SK-N-SH (cell line): ENCODE results near the gene LEO1. TPM values are rescaled to one million over a fixed set of nuclear protein-coding genes. Genes with fewer than 3 reads are reported as not detected.

Source experiments
- CTCF ChIA-PET: fragments of 300-600, 350-600 bp; formaldehyde crosslinking; extraction: SDS; loops from one replicate; lab custom pipeline; 2021; lab: Yijun Ruan, JAX
- POLR2A ChIA-PET: fragments of 350-600 bp; sonication (Branson Sonifier 250); formaldehyde crosslinking; extraction: SDS; loops from one replicate; lab custom pipeline; 2020; ENCODE audit warnings: antibody characterized with exemption, inconsistent platforms; lab: Yijun Ruan, JAX
- DNase-seq: peaks from one replicate; pipeline ENCODE4 v3.0.0; 2012
- H2AFZ ChIP-seq: fragments of 200-600 bp; sonication (generic); 2 replicates; pipeline ENCODE4 v1.8.1; 2016; ENCODE audit warnings: antibody characterized with exemption, mild to moderate bottlenecking, low read depth
- H3F3A ChIP-seq: fragments of 200-600 bp; sonication (generic); replicated peaks from 2 replicates; pipeline ENCODE3; 2016; ENCODE audit warnings: antibody characterized with exemption, mild to moderate bottlenecking; ENCODE audit not compliant: insufficient read depth
- H3K27ac ChIP-seq, 2 experiments: fragments of 200-500 bp in 1 of 2; fragments of 200-600 bp in 1 of 2; sonication (Bioruptor generic) in 1 of 2; sonication (generic), shearing (Covaris generic) in 1 of 2; 2 replicates each; pipeline versions ENCODE4 v1.5.1 to v1.6.1; 2014 to 2016; ENCODE audit warnings: low read depth in 2 of 2, inconsistent platforms in 1 of 2, low read length in 1 of 2, mild to moderate bottlenecking in 1 of 2, mixed read lengths in 1 of 2
- H3K27me3 ChIP-seq: fragments of 200-600 bp; sonication (generic), shearing (Covaris generic); 2 replicates; pipeline ENCODE4 v1.6.1; 2016; ENCODE audit warnings: mixed run types; ENCODE audit not compliant: insufficient read depth
- H3K36me3 ChIP-seq, 2 experiments: fragments of 200-500 bp in 1 of 2; fragments of 200-600 bp in 1 of 2; sonication (Bioruptor generic) in 1 of 2; sonication (generic) in 1 of 2; replicated peaks in 1 of 2; 2 replicates each; pipeline versions ENCODE3 to v1.5.1; 2014 to 2016; ENCODE audit warnings: low read length in 1 of 2, mild to moderate bottlenecking in 1 of 2; ENCODE audit not compliant: insufficient read depth in 2 of 2, control insufficient read depth in 1 of 2
- H3K4me1 ChIP-seq, 2 experiments: fragments of 200-500 bp in 1 of 2; fragments of 200-600 bp in 1 of 2; sonication (Bioruptor generic) in 1 of 2; sonication (generic), shearing (Covaris generic) in 1 of 2; 2 replicates each; pipeline versions ENCODE4 v1.5.1 to v1.6.1; 2014 to 2016; ENCODE audit warnings: low read depth in 1 of 2, low read length in 1 of 2, mixed run types in 1 of 2; ENCODE audit not compliant: insufficient read depth in 2 of 2, control insufficient read depth in 1 of 2
- H3K4me2 ChIP-seq: fragments of 200-600 bp; sonication (generic), shearing (Covaris generic); 2 replicates; pipeline ENCODE4 v1.6.1; 2017; ENCODE audit warnings: mixed run types
- H3K4me3 ChIP-seq, 2 experiments: fragments of 200-500 bp in 1 of 2; fragments of 200-600 bp in 1 of 2; sonication (Bioruptor generic) in 1 of 2; sonication (generic), shearing (Covaris generic) in 1 of 2; 2 replicates each; pipeline versions ENCODE4 v1.5.1 to v1.8.1; 2014 to 2016; ENCODE audit warnings: low read depth in 2 of 2, inconsistent platforms in 1 of 2, low read length in 1 of 2, mild to moderate bottlenecking in 1 of 2, mixed read lengths in 1 of 2, moderate library complexity in 1 of 2
- H3K79me2 ChIP-seq: fragments of 200-600 bp; sonication (generic); 2 replicates; pipeline ENCODE4 v1.8.1; 2017; ENCODE audit warnings: mild to moderate bottlenecking; ENCODE audit not compliant: insufficient read depth
- H3K9ac ChIP-seq: fragments of 200-600 bp; sonication (generic); 2 replicates; pipeline ENCODE4 v1.6.1; 2017; ENCODE audit warnings: mixed run types
- H3K9me2 ChIP-seq: fragments of 200-600 bp; sonication (generic); 2 replicates; pipeline ENCODE4 v1.6.1; 2017; ENCODE audit warnings: mixed run types
- H3K9me3 ChIP-seq: fragments of 200-600 bp; sonication (generic); 2 replicates; pipeline ENCODE4 v1.6.1; 2017; ENCODE audit warnings: mixed run types, mild to moderate bottlenecking, moderate library complexity
- H4K20me1 ChIP-seq: fragments of 200-600 bp; sonication (generic); 2 replicates; pipeline ENCODE4 v1.6.1; 2017; ENCODE audit warnings: mild to moderate bottlenecking, mixed run types; ENCODE audit not compliant: insufficient read depth
- CTCF ChIP-seq: fragments of 200-600 bp; sonication (generic); IDR thresholded peaks from 2 replicates; pipeline ENCODE4 v1.6.1; 2017; ENCODE audit warnings: antibody characterized with exemption, mild to moderate bottlenecking, moderate library complexity
- ELF1 ChIP-seq: IDR thresholded peaks from 2 replicates; pipeline ENCODE4 v1.4.0; 2012
- EP300 ChIP-seq, 2 experiments: IDR thresholded peaks; 2 replicates each; pipeline versions ENCODE4 v1.4.0 to v1.6.1; 2012; ENCODE audit warnings: borderline replicate concordance in 1 of 2, low read depth in 1 of 2, low read length in 1 of 2
- FOXM1 ChIP-seq: IDR thresholded peaks from 2 replicates; pipeline ENCODE4 v1.4.0; 2012; ENCODE audit warnings: low read depth, mild to moderate bottlenecking
- GABPA ChIP-seq: IDR thresholded peaks from 2 replicates; pipeline ENCODE4 v1.4.0; 2012; ENCODE audit warnings: low read depth, mild to moderate bottlenecking
- NRF1 ChIP-seq: IDR thresholded peaks from 2 replicates; pipeline ENCODE4 v1.6.1; 2012; ENCODE audit warnings: low read depth, mild to moderate bottlenecking, low read length
- RAD21 ChIP-seq: IDR thresholded peaks from 2 replicates; pipeline ENCODE4 v1.6.1; 2012; ENCODE audit warnings: mild to moderate bottlenecking, low read length
- RCOR1 ChIP-seq: fragments of 150-350 bp; IDR thresholded peaks from 2 replicates; pipeline ENCODE4 v1.6.1; 2017; ENCODE audit warnings: antibody characterized with exemption, low read length
- SMC3 ChIP-seq: IDR thresholded peaks from 2 replicates; pipeline ENCODE4 v1.6.1; 2012; ENCODE audit warnings: low read depth, low read length, improper control_type of control experiment
- YY1 ChIP-seq: IDR thresholded peaks from 2 replicates; pipeline ENCODE4 v1.4.0; 2012; ENCODE audit warnings: low read depth, mild to moderate bottlenecking
- ZBTB33 ChIP-seq: IDR thresholded peaks from 2 replicates; pipeline ENCODE4 v1.4.0; 2012; ENCODE audit warnings: low read depth, borderline replicate concordance
- WGBS: methylation state at CpG from one replicate; pipeline ENCODE4 v1.1.6; 2017; ENCODE audit warnings: low lambda C conversion rate; 5-methylcytosine and 5-hydroxymethylcytosine counted together
- polyA plus RNA-seq, 3 experiments: library from polyadenylated mRNA; depleted of rRNA; stranded (reverse); fragments of >200 nt; gene quantifications; 2 replicates each; pipeline ENCODE4 v1.2.3, GENCODE V29; 2012
- small RNA-seq, 7 experiments: library from RNA; depleted of rRNA; stranded (forward); fragments of <200 nt; gene quantifications; one replicate each; pipeline ENCODE3, GENCODE V24; 2012
- TF ChIP-seq, protein P1 (sequence below): IDR thresholded peaks from 2 replicates; pipeline ENCODE4 v1.4.0; 2012; ENCODE audit warnings: low read depth, borderline replicate concordance

The LEO1 gene
- polyA plus RNA-seq, 1 of the 3 experiments (the other 2 are of a cell fraction) = 6.7 TPM

DNA sequence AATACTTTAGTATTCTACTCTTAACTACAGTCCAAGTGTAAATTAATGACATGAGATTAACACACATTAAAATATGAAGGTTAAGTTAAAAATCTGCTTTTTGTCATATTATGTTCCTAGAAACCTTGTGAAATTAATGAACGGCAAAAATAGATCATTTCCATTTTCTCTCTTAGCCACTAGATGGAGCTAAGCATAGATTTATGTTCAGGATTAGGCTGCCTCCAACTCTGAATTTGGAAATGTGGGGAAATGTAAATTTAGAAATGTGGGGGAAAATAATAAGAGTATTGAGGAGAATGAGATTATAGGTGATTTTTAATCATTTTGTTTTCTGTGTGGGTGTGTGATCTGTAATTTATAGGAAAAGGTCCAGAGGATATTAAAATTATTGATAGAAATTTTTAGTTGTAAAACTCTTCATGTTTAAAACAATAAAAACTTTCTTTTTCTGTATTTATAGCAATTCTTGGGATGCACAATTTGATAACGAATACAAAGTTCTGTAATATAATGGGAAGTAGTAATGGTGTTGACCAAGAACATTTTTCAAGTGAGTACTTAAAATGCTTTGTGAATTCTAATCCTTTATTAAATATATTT lies 82.9 kb downstream of the LEO1 start:
- Histone ChIP-seq H3K4me2 (no peak overlapping the region), H3K9me2 (no peaks in the 10 kb centered on the region), H3F3A (peaks cover 12% of the 10 kb centered on the region), H3K27ac (peak overlapping the region in 1 of 2 experiments; percentile 6; a peak in 1 of 4 replicates), H2AFZ (no peak overlapping the region), H3K36me3 (peaks cover 22 to 33% of the 10 kb centered on the region in 2 experiments), H3K9me3 (no peaks in the 10 kb centered on the region), H3K4me3 (no peak overlapping the region; a peak in 1 of 4 replicates), H3K9ac (no peak overlapping the region), H3K27me3 (no peaks in the 10 kb centered on the region), H3K4me1 (peaks cover 0 to 13% of the 10 kb centered on the region in 2 experiments; a peak in 2 of 4 replicates), H3K79me2 (peaks cover 40% of the 10 kb centered on the region), H4K20me1 (peaks cover 5% of the 10 kb centered on the region; the same call in 1 of the 2 replicates)
- 11% methylated on average over 2 of the region's 2 CpGs for WGBS
- ChIA-PET POLR2A (interaction anchor here (0.6 kb wide), 1 partner anchor 179 kb away, joined by 3 read pairs; no protein-coding TSS in a partner anchor), CTCF (interaction anchor here (0.6 to 3.9 kb wide), 29 partner anchors 8 to 825 kb away, joined by 3 to 32 read pairs (median 3); partner anchors contain the start of gene MAPK6)
- TF ChIP-seq NRF1 (no peak), FOXM1 (no peak), RAD21 (peak; percentile 66), RCOR1 (no peak), YY1 (no peak), EP300 (IDR thresholded peaks at IDR 0.05; ENCODE audit: borderline replicate concordance in 1 of 2, low read depth in 1 of 2, low read length in 1 of 2) (no peak), ELF1 (no peak), CTCF (peak; percentile 91), SMC3 (peak; percentile 59), ZBTB33 (no peak), GABPA (no peak)
- TF ChIP-seq, protein P1, sequence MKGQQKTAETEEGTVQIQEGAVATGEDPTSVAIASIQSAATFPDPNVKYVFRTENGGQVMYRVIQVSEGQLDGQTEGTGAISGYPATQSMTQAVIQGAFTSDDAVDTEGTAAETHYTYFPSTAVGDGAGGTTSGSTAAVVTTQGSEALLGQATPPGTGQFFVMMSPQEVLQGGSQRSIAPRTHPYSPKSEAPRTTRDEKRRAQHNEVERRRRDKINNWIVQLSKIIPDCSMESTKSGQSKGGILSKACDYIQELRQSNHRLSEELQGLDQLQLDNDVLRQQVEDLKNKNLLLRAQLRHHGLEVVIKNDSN = no peak
- peak; percentile 57 for DNase-seq

Small RNA genes within 50 kb of the gene (small RNA-seq; reads per million reads assigned to genes)
- gene RNU6-90P = 0 reads per million in 7 experiments

Other genes with a start within 250 kb of the LEO1 start
- gene LYSMD2, start 234.1 kb downstream of the LEO1 start, polyA plus RNA-seq (2012; rRNA removed) = 10.3 and 14.2 TPM in 2 replicates
- gene TMOD2, start 220.2 kb downstream of the LEO1 start, polyA plus RNA-seq (2012; rRNA removed) = 2.7 and 4.4 TPM in 2 replicates
- 6.0 and 7.6 TPM in 2 replicates for gene TMOD3, start 142.1 kb downstream of the LEO1 start, polyA plus RNA-seq (2012; rRNA removed)
- gene MAPK6, start 47.4 kb upstream of the LEO1 start, polyA plus RNA-seq (2012; rRNA removed) = 16.9 and 23.0 TPM in 2 replicates
- 0.10 and 0.16 TPM in 2 replicates for gene BCL2L10, start 141.0 kb upstream of the LEO1 start, polyA plus RNA-seq (2012; rRNA removed)
- gene GNB5, start 219.6 kb upstream of the LEO1 start, polyA plus RNA-seq (2012; rRNA removed) = 73.7 and 75.9 TPM in 2 replicates